ENCODE measurements around the gene CSNK1G1.
A peak's percentile ranks its signal among the peaks of the same experiment; 100 is the strongest.
"Not testable (repeated sequence)": the region's sequence is repeated elsewhere in the genome, so short reads cannot be mapped to it uniquely, and the experiment has no call there.

The CSNK1G1 gene

GRCh38 chr15:64233299-64233698 lies 122.7 kb downstream of the CSNK1G1 start:
- DNase-seq, result no peak

- DNase-seq, result no peak
These were observed 123.6 kb downstream of the CSNK1G1 start for GRCh38 chr15:64232400-64232799.

GRCh38 chr15:64229129-64229724 lies 126.7 kb downstream of the CSNK1G1 start:
- DNase-seq, result no peak

- DNase-seq, result no peak
These were observed 130.2 kb downstream of the CSNK1G1 start for GRCh38 chr15:64225804-64226203.

- DNase-seq, result no peak
These were observed 131.5 kb downstream of the CSNK1G1 start for GRCh38 chr15:64224511-64224910.

GRCh38 chr15:64223882-64224281 lies 132.1 kb downstream of the CSNK1G1 start:
- no peak for DNase-seq

GRCh38 chr15:64222573-64223366 lies 133.2 kb downstream of the CSNK1G1 start:
- DNase-seq, result no peak

GRCh38 chr15:64221911-64222310 lies 134.1 kb downstream of the CSNK1G1 start:
- not testable (repeated sequence) for DNase-seq

GRCh38 chr15:64217429-64217750 lies 138.6 kb downstream of the CSNK1G1 start:
- DNase-seq, result not testable (repeated sequence)

- DNase-seq, result no peak
These were observed 139.1 kb downstream of the CSNK1G1 start for GRCh38 chr15:64216730-64217428.

GRCh38 chr15:64216196-64216595 lies 139.8 kb downstream of the CSNK1G1 start:
- no peak for DNase-seq

- DNase-seq, result no peak
These were observed 142.3 kb downstream of the CSNK1G1 start for GRCh38 chr15:64213646-64214045.

- no peak for DNase-seq
These were observed 144.3 kb downstream of the CSNK1G1 start for GRCh38 chr15:64211696-64212095.

- no peak for DNase-seq
These were observed 145.6 kb downstream of the CSNK1G1 start for GRCh38 chr15:64210371-64210770.

- DNase-seq, result peak in 1 of 2 donors; percentile 32
These were observed 146.2 kb downstream of the CSNK1G1 start for GRCh38 chr15:64209680-64210334.

- DNase-seq, result no peak
These were observed 150.8 kb downstream of the CSNK1G1 start for GRCh38 chr15:64205202-64205601.

GRCh38 chr15:64197425-64197824 lies 158.5 kb downstream of the CSNK1G1 start:
- no peak for DNase-seq

- no peak for DNase-seq
These were observed 162.0 kb downstream of the CSNK1G1 start for GRCh38 chr15:64193971-64194370.

GRCh38 chr15:64191971-64192830 lies 163.8 kb downstream of the CSNK1G1 start:
- no peak for DNase-seq

- no peak for DNase-seq
These were observed 168.4 kb downstream of the CSNK1G1 start for GRCh38 chr15:64187396-64188191.

GRCh38 chr15:64185146-64185911 lies 170.6 kb downstream of the CSNK1G1 start:
- no peak for DNase-seq

All from CD4-positive, alpha-beta T cell treated with Interleukin-4 for 1 hour (primary cell).